ENCODE results near the gene COLEC11. TPM values are rescaled to one million over a fixed set of nuclear protein-coding genes. Genes with fewer than 3 reads are reported as not detected.

Gene COLEC11
- total and polyA plus RNA-seq, 2 of the 13 experiments (the other 11 are each of a cell fraction or from before 2014, with no cell fraction given) = 1.5 to 3.0 TPM

- TF ChIP-seq ZNF484 (CRISPR knock-in tag; IDR thresholded peaks at IDR 0.05; ENCODE audit: borderline replicate concordance, low read depth) (no peak), MYPOP (CRISPR knock-in tag; IDR thresholded peaks at IDR 0.05) (peak; percentile 30; the same call in 1 of the 2 replicates), ZFP1 (CRISPR knock-in tag; IDR thresholded peaks at IDR 0.05) (no peak), CC2D1A (CRISPR knock-in tag; IDR thresholded peaks at IDR 0.05) (no peak), ZNF557 (CRISPR knock-in tag; IDR thresholded peaks at IDR 0.05) (no peak), CCAR2 (optimal IDR thresholded peaks at IDR 0.05; ENCODE audit: low read depth, low read length) (peak; percentile 40), ZNF615 (CRISPR knock-in tag; IDR thresholded peaks at IDR 0.05; ENCODE audit: borderline replicate concordance) (no peak), ZNF800 (CRISPR knock-in tag; IDR thresholded peaks at IDR 0.05) (0 out of 2 replicates have a peak, but pooled peaks have one; percentile 43), ZNF782 (CRISPR knock-in tag; IDR thresholded peaks at IDR 0.05; ENCODE audit: borderline replicate concordance) (0 out of 2 replicates have a peak, but pooled peaks have one; percentile 33), DPF2 (CRISPR knock-in tag; IDR thresholded peaks at IDR 0.05; ENCODE audit: borderline replicate concordance, low read depth) (no peak), ZNF883 (CRISPR knock-in tag; IDR thresholded peaks at IDR 0.05; ENCODE audit: not compliant biosample characterization) (peak; percentile 70), ZC3H13 (CRISPR knock-in tag; IDR thresholded peaks at IDR 0.05) (no peak), ZNF749 (CRISPR knock-in tag; IDR thresholded peaks at IDR 0.05; ENCODE audit: borderline replicate concordance) (no peak), MXD3 (CRISPR knock-in tag; IDR thresholded peaks at IDR 0.05) (peak; percentile 36), RXRA (CRISPR knock-in tag; IDR thresholded peaks at IDR 0.05) (peak; percentile 81), ZNF235 (CRISPR knock-in tag; IDR thresholded peaks at IDR 0.05; ENCODE audit: borderline replicate concordance) (no peak)
- TF ChIP-seq, protein P1, sequence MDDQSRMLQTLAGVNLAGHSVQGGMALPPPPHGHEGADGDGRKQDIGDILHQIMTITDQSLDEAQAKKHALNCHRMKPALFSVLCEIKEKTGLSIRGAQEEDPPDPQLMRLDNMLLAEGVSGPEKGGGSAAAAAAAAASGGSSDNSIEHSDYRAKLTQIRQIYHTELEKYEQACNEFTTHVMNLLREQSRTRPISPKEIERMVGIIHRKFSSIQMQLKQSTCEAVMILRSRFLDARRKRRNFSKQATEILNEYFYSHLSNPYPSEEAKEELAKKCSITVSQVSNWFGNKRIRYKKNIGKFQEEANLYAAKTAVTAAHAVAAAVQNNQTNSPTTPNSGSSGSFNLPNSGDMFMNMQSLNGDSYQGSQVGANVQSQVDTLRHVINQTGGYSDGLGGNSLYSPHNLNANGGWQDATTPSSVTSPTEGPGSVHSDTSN (CRISPR knock-in tag; IDR thresholded peaks at IDR 0.05; ENCODE audit: borderline replicate concordance) = no peak
- TF ChIP-seq, protein P2, sequence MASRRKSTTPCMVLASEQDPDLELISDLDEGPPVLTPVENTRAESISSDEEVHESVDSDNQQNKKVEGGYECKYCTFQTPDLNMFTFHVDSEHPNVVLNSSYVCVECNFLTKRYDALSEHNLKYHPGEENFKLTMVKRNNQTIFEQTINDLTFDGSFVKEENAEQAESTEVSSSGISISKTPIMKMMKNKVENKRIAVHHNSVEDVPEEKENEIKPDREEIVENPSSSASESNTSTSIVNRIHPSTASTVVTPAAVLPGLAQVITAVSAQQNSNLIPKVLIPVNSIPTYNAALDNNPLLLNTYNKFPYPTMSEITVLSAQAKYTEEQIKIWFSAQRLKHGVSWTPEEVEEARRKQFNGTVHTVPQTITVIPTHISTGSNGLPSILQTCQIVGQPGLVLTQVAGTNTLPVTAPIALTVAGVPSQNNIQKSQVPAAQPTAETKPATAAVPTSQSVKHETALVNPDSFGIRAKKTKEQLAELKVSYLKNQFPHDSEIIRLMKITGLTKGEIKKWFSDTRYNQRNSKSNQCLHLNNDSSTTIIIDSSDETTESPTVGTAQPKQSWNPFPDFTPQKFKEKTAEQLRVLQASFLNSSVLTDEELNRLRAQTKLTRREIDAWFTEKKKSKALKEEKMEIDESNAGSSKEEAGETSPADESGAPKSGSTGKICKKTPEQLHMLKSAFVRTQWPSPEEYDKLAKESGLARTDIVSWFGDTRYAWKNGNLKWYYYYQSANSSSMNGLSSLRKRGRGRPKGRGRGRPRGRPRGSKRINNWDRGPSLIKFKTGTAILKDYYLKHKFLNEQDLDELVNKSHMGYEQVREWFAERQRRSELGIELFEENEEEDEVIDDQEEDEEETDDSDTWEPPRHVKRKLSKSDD (CRISPR knock-in tag; IDR thresholded peaks at IDR 0.05; ENCODE audit: low read depth) = no peak
- TF ChIP-seq, protein P3, sequence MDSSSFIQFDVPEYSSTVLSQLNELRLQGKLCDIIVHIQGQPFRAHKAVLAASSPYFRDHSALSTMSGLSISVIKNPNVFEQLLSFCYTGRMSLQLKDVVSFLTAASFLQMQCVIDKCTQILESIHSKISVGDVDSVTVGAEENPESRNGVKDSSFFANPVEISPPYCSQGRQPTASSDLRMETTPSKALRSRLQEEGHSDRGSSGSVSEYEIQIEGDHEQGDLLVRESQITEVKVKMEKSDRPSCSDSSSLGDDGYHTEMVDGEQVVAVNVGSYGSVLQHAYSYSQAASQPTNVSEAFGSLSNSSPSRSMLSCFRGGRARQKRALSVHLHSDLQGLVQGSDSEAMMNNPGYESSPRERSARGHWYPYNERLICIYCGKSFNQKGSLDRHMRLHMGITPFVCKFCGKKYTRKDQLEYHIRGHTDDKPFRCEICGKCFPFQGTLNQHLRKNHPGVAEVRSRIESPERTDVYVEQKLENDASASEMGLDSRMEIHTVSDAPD (CRISPR knock-in tag; IDR thresholded peaks at IDR 0.05) = no peak
Observed at GRCh38 chr2:3651691-3652648, 57.1 kb downstream of the COLEC11 start (continued).
